Panc1 (cell line): ENCODE measurements around the gene NAPSA. TPM values are rescaled to one million over a fixed set of nuclear protein-coding genes. Genes with fewer than 3 reads are reported as not detected.
A peak's percentile ranks its signal among the peaks of the same experiment; 100 is the strongest.

Experiments
- ATAC-seq: fragments of 200-7000 bp; cut with Tn5 transposase; 2 replicates; pipeline ENCODE4 v1.9.1; 2020; ENCODE audit warnings: mild to moderate bottlenecking, moderate library complexity
- BruUV-seq: library from RNA; stranded (reverse); fragments of 400-500 nt; replicated peaks from 2 replicates; lab custom pipeline; 2021; lab: Mats Ljungman, UMichigan
- CTCF ChIA-PET: fragments of 300-600 bp; sonication (Branson Sonifier 250); formaldehyde crosslinking; loops from one replicate; lab custom pipeline; 2022; ENCODE audit warnings: antibody characterized with exemption; lab: Charles Lee
- POLR2A ChIA-PET: fragments of 300-600 bp; sonication (Branson Sonifier 250); formaldehyde crosslinking; loops from one replicate; lab custom pipeline; 2022; ENCODE audit warnings: antibody characterized with exemption; lab: Charles Lee
- DNase-seq: peaks from one replicate; pipeline ENCODE4 v3.0.0-alpha.2; 2010; ENCODE audit warnings: low read depth, low spot score
- H3K27ac ChIP-seq: 2 replicates; pipeline ENCODE4 v1.5.1; 2011; ENCODE audit warnings: mild to moderate bottlenecking, low read length, inconsistent platforms
- H3K27me3 ChIP-seq: fragments of 200-500 bp; sonication (Bioruptor generic); 2 replicates; pipeline ENCODE4 v1.6.0; 2014; ENCODE audit warnings: low read length, inconsistent platforms; ENCODE audit not compliant: control insufficient read depth, insufficient read depth
- H3K36me3 ChIP-seq: fragments of 200-500 bp; sonication (Bioruptor generic); 2 replicates; pipeline ENCODE4 v1.5.1; 2014; ENCODE audit warnings: inconsistent platforms, mild to moderate bottlenecking, low read length, moderate library complexity; ENCODE audit not compliant: control insufficient read depth, insufficient read depth
- H3K4me1 ChIP-seq: 2 replicates; pipeline ENCODE4 v1.5.1; 2011; ENCODE audit warnings: inconsistent platforms, mild to moderate bottlenecking, low read length, moderate library complexity; ENCODE audit not compliant: control insufficient read depth, insufficient read depth
- H3K4me3 ChIP-seq, 2 experiments: 2 replicates each; pipeline ENCODE4 v1.5.1; 2011 to 2012; ENCODE audit warnings: low read depth in 2 of 2, low read length in 2 of 2, mild to moderate bottlenecking in 2 of 2, inconsistent platforms in 1 of 2, moderate library complexity in 1 of 2
- H3K9me3 ChIP-seq: fragments of 200-500 bp; sonication (Bioruptor generic); 2 replicates; pipeline ENCODE4 v1.5.1; 2014; ENCODE audit warnings: low read depth, mild to moderate bottlenecking, inconsistent platforms, low read length, moderate library complexity; ENCODE audit not compliant: control insufficient read depth, insufficient read depth
- POLR2AphosphoS5 ChIP-seq: IDR thresholded peaks from 2 replicates; pipeline ENCODE4 v1.6.1; 2012; ENCODE audit warnings: mild to moderate bottlenecking, low read depth, low read length, moderate library complexity
- SIN3A ChIP-seq: IDR thresholded peaks from 2 replicates; pipeline ENCODE4 v1.6.1; 2012; ENCODE audit warnings: low read depth, mild to moderate bottlenecking, low read length, moderate library complexity, borderline replicate concordance; ENCODE audit not compliant: insufficient read depth
- TCF7L2 ChIP-seq: IDR thresholded peaks from 2 replicates; pipeline ENCODE4 v1.6.1; 2011; ENCODE audit warnings: mild to moderate bottlenecking, low read depth, low read length, inconsistent platforms
- in situ Hi-C: cut with HindIII; loops from 2 replicates; pipeline ENCODE4 v1.10.0; 2016; ENCODE audit warnings: low sequenced_read_pairs, low pct_unique_long_range_greater_than_20kb
- intact Hi-C: fragments of 100-400 bp; cut with micrococcal nuclease; formaldehyde crosslinking; loops from one replicate; pipeline ENCODE4 v1.10.0; 2022; ENCODE audit not compliant: unreplicated experiment
- total RNA-seq: library from RNA; stranded (reverse); gene quantifications from one replicate; pipeline ENCODE4 v1.2.1, GENCODE V29; 2021; ENCODE audit not compliant: unreplicated experiment
- TF ChIP-seq, protein P1 (sequence below): fragments of 450-650 bp; IDR thresholded peaks from 2 replicates; pipeline ENCODE4 v1.5.1; 2017; ENCODE audit warnings: mild to moderate bottlenecking
- TF ChIP-seq, protein P2 (sequence below), 2 experiments: IDR thresholded peaks; 2 replicates each; pipeline ENCODE4 v1.6.1; 2011 to 2012; ENCODE audit warnings: low read depth in 2 of 2, control low read depth in 1 of 2, low read length in 1 of 2, mild to moderate bottlenecking in 1 of 2, moderate library complexity in 1 of 2; ENCODE audit not compliant: insufficient read depth in 1 of 2

Gene NAPSA
- total RNA-seq, 1 experiment from 2014 or later: 2.5 TPM

DNA sequence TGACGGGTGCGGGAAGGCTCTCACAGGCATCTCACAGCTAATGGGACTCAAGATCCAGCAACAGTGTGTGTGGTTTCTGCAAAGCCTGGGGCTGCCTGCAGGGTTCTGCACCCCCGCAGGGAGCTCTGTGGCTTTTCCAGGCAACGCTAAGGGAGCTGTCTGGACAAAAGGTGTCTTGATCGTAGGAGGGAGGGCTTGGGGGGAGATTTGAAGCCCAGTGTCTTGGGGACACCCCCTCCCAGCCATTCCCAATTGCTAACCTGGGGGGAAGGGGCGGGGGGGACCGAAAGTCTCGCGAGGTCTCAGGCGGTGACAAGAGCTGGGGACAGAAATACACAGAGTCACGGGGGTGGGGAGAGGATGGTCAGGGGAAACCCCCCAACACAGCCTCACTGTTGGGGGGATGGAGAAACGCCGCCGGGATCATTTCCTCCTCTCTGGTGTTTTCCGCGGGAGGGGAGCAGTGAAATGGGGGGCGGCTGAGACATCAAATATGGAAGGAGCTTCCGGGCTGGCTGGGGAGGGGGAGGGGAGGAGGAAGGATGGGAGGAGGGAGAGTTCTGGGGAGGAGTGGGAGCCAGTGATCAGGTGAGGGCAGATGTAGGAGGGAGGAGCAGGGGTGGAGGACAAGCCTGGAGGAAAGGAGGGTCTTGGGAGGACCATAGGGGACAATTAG is 49.5 kb downstream of the NAPSA start:
- DNase-seq: no peak
- peak overlapping the region; percentile 17; the same call in 1 of the 2 replicates for H3K27ac ChIP-seq

DNA sequence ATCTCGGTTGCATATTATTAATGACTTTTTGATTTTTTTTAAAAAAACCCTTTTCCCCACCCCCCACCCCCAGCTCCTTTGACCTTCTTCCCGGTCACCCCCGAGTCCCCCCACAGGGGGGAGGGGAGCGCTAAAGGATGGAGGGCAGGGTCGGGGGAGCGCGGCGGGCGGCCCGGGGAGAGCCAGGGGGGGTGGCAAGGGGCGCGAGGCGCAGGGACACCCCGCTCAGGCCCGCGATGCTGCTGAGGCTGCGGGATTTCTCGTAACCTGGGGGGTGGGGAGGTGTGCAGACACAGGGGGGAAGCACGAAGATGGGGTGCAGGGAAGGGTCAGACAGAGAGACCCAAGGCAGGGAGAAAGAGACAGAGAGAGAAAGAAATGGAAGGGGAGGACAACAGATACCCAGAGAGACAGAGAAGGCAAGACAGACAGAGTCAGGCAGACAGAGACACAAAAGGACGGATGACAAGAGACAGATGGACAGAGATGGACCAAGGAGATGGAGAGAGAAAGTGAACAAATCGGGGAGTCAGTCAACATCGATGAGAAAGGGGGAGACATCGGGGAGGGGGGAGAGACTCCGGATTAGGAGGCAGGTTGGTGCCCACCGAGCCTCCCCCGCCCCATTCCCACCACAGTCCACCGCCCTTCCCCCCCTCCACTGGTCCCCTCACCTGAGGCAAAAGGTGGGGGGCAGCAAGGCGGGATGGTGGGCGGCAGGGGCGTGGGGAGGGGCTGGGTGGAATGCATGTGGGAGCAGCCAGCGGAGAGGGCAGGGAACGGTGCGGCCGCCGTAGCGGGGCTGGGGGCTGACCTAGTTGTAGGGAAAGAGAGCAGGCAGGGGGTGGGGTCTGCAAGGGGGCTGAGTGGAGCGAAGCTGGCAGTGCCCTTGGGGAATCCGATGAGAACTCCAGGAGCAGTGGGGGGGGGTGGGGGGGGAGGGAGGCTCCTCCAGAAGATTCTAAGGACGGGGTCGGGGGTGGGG is 50.4 kb downstream of the NAPSA start:
- peaks cover 4% of the 10 kb centered on the region; the same call in 1 of the 2 replicates for H3K4me1 ChIP-seq
- BruUV-seq: no TSS peak
- TF ChIP-seq, protein P1, sequence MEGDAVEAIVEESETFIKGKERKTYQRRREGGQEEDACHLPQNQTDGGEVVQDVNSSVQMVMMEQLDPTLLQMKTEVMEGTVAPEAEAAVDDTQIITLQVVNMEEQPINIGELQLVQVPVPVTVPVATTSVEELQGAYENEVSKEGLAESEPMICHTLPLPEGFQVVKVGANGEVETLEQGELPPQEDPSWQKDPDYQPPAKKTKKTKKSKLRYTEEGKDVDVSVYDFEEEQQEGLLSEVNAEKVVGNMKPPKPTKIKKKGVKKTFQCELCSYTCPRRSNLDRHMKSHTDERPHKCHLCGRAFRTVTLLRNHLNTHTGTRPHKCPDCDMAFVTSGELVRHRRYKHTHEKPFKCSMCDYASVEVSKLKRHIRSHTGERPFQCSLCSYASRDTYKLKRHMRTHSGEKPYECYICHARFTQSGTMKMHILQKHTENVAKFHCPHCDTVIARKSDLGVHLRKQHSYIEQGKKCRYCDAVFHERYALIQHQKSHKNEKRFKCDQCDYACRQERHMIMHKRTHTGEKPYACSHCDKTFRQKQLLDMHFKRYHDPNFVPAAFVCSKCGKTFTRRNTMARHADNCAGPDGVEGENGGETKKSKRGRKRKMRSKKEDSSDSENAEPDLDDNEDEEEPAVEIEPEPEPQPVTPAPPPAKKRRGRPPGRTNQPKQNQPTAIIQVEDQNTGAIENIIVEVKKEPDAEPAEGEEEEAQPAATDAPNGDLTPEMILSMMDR: no peak
- TF ChIP-seq, protein P2, sequence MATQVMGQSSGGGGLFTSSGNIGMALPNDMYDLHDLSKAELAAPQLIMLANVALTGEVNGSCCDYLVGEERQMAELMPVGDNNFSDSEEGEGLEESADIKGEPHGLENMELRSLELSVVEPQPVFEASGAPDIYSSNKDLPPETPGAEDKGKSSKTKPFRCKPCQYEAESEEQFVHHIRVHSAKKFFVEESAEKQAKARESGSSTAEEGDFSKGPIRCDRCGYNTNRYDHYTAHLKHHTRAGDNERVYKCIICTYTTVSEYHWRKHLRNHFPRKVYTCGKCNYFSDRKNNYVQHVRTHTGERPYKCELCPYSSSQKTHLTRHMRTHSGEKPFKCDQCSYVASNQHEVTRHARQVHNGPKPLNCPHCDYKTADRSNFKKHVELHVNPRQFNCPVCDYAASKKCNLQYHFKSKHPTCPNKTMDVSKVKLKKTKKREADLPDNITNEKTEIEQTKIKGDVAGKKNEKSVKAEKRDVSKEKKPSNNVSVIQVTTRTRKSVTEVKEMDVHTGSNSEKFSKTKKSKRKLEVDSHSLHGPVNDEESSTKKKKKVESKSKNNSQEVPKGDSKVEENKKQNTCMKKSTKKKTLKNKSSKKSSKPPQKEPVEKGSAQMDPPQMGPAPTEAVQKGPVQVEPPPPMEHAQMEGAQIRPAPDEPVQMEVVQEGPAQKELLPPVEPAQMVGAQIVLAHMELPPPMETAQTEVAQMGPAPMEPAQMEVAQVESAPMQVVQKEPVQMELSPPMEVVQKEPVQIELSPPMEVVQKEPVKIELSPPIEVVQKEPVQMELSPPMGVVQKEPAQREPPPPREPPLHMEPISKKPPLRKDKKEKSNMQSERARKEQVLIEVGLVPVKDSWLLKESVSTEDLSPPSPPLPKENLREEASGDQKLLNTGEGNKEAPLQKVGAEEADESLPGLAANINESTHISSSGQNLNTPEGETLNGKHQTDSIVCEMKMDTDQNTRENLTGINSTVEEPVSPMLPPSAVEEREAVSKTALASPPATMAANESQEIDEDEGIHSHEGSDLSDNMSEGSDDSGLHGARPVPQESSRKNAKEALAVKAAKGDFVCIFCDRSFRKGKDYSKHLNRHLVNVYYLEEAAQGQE (IDR thresholded peaks at IDR 0.05; ENCODE audit: insufficient read depth in 1 of 2, low read depth in 2 of 2, low read length in 1 of 2): no peak
- TF ChIP-seq SIN3A (no peak), TCF7L2 (no peak), POLR2AphosphoS5 (no peak)
- POLR2A ChIA-PET: interaction anchor here (0.7 kb wide), 1 partner anchor 42 kb away, joined by 13 read pairs; no protein-coding TSS in a partner anchor
- DNase-seq (no peak), ATAC-seq (no peak)
- H3K27ac ChIP-seq: no peak overlapping the region
- H3K36me3 ChIP-seq: no peaks in the 10 kb centered on the region
- H3K9me3 ChIP-seq: no peaks in the 10 kb centered on the region
- peak overlapping the region in 1 of 2 experiments; percentile 11; a peak in 2 of 4 replicates for H3K4me3 ChIP-seq
- intact Hi-C loops (no loop called here), in situ Hi-C loops (no loop called here)
- CTCF ChIA-PET: interaction anchor here (0.7 to 0.9 kb wide), 2 partner anchors 14 to 159 kb away, joined by 4 to 8 read pairs; partner anchors contain the start of gene KCNC3
- no peaks in the 10 kb centered on the region for H3K27me3 ChIP-seq

More for the DNA sequence above, 49.5 kb downstream of the NAPSA start:
- POLR2A ChIA-PET: no interaction called here
- BruUV-seq: no TSS peak
- H3K9me3 ChIP-seq: no peaks in the 10 kb centered on the region
- TF ChIP-seq, protein P1: no peak
- TF ChIP-seq, protein P2 (IDR thresholded peaks at IDR 0.05; ENCODE audit: insufficient read depth in 1 of 2, low read depth in 2 of 2, low read length in 1 of 2): no peak
- no peak for TF ChIP-seq SIN3A
- no peak for TF ChIP-seq POLR2AphosphoS5
- TF ChIP-seq TCF7L2: no peak
- no peaks in the 10 kb centered on the region for H3K27me3 ChIP-seq
- in situ Hi-C loops: no loop called here
- H3K4me1 ChIP-seq: peaks cover 4% of the 10 kb centered on the region; the same call in 1 of the 2 replicates
- CTCF ChIA-PET: interaction anchor here (0.5 to 0.9 kb wide), 3 partner anchors 10 to 160 kb away, joined by 3 to 8 read pairs (median 4); partner anchors contain the start of gene KCNC3
- H3K36me3 ChIP-seq: no peaks in the 10 kb centered on the region
- intact Hi-C loops: no loop called here
- peak overlapping the region; percentile 33 to 48 for H3K4me3 ChIP-seq
- peak; percentile 80 for ATAC-seq
